GM18867 (cell line): ENCODE results near the gene MAP2K6.

Experiments used
- ATAC-seq: cut with Tn5 transposase; IDR thresholded peaks from one replicate; pipeline ENCODE4 v1.9.1; 2021; ENCODE audit warnings: mild to moderate bottlenecking, moderate library complexity; ENCODE audit not compliant: unreplicated experiment

MAP2K6 gene

GRCh38 chr17:69486779-69487637, 72.5 kb downstream of the MAP2K6 start:
- ATAC-seq: no peak

DNA sequence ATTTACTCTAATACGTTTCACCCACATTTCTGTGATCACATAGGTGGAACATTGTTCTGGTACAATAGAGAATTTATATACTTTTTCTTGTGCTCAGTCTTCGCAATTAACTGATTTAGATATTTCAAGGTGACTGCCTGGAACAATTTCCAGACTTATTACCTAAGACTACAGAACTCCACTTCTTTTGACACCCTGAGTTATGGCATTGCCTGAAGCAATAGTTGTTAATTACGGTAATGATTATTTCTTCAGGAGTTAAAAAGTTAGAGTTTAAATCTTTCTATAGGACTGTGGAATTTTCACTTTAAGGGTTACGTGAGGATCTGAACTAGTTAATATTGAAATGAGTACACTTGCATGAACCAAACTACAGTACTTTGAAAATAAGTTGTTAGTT, 74.8 kb downstream of the MAP2K6 start:
- no peak for ATAC-seq

DNA sequence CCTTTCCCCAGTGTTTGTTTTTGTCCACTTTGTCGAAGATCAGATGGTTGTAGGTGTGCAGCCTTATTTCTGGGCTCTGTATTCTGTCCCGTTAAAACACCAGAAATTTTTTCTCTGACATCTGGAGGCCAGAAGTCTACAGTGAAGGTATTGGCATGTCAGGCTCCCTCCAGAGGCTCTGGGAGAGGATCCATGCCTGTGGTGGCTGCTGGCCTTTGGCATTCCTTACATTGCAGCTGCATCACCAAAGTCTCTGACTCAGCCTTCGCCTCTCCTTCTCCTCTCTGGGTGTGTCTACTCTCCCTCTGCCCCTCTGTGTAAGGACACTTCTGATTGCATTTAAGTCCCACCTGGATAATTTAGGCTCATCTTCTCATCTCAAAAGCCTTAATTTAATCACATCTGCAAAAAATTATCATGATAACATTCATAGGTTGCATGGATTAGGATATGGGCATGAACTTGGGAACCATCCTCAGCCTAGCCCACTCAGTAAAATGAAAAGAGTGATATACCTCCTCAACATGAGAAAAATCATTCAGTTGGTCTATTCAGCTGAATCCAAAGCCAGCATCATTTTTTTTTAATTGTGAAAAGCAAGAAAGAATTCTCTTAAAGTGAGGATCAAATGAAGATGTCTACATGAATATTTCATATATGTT, 78.0 kb downstream of the MAP2K6 start:
- no peak for ATAC-seq

GRCh38 chr17:69495787-69496186, 81.3 kb downstream of the MAP2K6 start:
- no peak for ATAC-seq

DNA sequence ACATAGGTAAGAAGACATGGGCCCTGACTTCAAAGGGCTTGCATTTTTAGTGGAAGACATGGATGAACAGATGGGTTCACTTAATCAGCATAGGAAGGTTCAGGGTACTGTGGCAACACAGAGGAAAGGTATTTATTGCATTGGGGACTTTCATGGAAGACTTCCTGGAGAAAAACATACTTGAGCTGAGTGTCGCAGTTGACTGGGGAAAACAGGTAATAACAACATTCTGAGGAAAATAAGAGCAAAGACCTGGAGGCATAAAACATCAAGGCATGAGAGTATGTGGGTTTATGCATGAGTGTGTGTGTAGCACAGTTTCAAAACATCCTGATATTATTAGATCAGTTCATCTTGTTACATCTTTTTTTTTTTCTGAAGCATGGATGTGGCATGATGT, 82.7 kb downstream of the MAP2K6 start:
- ATAC-seq: no peak

DNA sequence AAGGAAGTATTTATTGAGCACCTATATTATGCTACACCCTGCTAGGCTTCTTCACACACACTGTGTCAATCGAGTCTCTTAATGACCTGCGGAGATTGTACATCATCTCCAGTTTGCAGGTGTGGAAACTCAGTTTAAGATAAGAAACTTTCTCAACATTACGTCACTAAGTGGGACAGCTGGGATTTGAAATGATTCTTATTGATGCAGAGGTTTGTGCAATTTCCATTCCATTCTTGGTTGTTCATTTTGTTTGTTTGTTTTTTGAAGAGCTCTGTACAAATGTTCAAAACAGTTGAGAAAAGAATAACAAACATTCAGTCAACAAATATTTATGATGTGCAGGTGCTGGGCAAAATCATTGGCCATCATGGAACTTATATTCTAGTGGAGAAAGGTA, 84.8 kb downstream of the MAP2K6 start:
- ATAC-seq: no peak

- ATAC-seq: no peak
Measured at GRCh38 chr17:69500911-69501429, 86.5 kb downstream of the MAP2K6 start.

- ATAC-seq: no peak
Measured at GRCh38 chr17:69501591-69502468, 87.3 kb downstream of the MAP2K6 start.

GRCh38 chr17:69503711-69504110, 89.2 kb downstream of the MAP2K6 start:
- ATAC-seq: peak; percentile 92

DNA sequence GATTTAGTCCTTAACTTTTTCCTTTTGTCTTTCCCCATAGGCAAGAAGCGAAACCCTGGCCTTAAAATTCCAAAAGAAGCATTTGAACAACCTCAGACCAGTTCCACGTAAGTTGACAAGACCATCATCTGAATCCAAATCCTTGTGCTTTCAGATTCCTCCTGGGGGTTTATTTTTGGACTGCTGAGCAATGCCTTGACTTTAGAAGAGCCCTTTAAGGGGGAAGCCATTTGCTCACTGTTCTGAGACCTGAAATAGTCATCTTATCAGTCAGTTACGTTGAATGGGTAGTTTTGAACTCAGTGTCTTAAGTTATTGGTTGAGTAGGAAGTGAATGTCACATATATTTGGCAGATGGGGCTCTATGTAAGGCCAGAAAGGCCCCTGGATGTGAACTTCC, 91.2 kb downstream of the MAP2K6 start:
- no peak for ATAC-seq

DNA sequence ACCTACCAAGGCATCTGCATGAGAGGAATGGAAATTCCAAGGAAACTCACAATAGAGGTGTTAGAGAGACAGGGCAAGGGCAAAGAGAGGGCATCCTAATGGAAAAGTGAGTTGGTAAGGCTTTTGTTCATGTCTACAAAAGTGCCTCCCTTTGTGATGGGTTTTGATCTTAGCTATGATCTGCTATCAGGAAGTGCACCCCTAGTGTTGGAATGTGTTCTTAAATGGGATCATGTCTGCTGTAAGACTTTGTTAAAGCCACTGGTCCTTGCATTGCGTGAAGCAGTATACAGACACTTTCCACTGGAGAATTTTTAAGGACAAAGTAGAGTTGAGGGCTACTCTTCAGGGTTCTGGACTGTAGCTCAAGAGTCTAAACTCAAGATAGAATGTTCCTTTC, 92.0 kb downstream of the MAP2K6 start:
- no peak for ATAC-seq

DNA sequence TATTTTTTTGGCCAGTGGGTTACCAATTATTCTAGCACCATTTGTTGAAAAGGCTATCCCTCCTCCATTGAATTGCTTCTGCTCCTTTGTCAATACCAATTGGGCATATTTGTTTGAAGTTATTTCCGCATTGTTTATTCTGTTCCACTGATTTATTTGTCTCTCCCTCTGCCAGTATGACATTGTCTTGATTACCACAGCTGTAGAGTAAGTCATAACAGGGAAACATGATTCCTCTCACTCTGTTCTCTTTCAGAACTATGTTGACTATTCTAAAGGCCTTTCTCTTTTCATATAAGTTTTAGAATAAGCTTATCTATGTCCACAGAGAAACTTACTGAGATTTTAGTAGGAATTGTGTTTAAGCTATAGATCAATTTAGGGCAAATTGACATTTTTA, 94.3 kb downstream of the MAP2K6 start:
- ATAC-seq: no peak

- no peak for ATAC-seq
Measured at GRCh38 chr17:69511250-69511649, 96.8 kb downstream of the MAP2K6 start.

- no peak for ATAC-seq
Measured at GRCh38 chr17:69512946-69513345, 98.4 kb downstream of the MAP2K6 start.

GRCh38 chr17:69516225-69516624, 101.7 kb downstream of the MAP2K6 start:
- ATAC-seq: no peak

DNA sequence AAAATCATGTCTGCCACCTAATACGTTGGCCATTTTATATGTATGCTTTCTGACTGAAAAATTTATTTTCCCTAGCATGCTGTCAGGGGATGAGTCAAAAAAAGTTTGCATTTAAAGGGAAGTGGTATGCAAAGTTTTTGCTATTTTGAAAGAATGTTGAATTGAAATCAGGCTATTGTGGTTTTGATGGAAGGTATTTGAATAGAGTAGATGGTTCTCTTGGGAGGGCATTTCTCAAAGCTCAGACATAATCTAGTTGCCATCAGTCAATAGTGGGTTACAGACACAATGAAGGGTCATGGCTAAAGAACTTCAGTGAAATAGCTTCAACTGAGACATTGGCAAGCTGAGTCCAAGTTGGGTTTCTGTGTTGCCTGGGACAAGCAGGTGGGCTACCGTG, 102.4 kb downstream of the MAP2K6 start:
- ATAC-seq: peak; percentile 94

DNA sequence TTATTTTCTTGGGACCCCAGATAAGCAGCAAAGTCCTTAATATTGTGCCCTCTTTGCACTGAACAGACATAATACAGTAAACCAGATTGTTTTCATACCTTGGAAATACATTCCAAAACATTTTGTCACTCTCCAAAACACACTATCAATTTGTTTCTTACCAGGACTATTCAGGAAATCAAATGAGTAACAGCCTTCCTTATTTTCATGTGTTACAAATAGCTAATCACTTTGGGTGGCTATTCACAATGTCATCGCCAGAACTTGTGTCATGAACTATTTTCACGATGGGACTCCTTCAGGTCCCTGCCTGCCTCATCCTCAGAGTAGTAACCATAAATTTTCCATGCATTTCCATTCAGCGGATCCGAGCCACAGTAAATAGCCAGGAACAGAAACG, 104.5 kb downstream of the MAP2K6 start:
- ATAC-seq: no peak

DNA sequence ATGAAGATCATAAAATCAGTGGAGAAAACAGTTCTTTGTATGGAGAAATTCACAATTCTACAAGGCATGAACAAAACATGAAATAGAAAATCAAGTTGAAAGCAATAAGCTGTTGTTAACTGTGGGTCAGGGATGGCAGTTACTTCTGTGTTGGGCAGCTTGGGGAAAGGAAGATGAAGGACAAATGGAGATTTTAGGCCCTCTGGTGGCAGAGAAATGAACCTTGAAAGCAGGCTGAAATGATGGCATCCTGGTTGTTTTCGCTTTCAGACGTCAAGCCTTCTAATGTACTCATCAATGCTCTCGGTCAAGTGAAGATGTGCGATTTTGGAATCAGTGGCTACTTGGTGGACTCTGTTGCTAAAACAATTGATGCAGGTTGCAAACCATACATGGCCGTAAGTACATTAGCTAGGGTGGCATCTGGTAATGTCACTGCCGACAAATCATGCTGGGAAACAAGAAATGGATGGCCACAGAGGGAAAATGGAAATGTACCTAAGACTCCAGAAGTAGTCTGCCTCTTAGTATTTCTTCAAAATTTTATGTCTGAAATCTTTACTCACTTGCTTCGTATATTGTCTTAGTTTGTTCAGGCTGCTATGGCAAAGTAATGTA, 108.9 kb downstream of the MAP2K6 start:
- ATAC-seq: peak; percentile 83

DNA sequence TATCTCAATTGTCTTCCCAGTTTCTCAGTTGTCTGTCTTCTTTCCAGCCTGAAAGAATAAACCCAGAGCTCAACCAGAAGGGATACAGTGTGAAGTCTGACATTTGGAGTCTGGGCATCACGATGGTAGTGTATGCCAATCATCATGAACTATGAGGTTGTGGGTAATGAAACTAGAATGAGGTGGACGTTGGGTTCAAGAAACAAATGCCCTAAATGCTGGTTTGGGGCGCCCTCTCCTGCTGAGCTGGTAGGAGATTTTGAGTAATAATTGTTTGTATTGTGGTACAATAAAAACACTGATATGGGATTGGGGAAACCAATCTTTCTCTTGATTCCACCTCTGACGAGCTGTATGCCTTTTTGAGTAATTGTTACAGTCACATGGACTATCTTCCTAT, 110.4 kb downstream of the MAP2K6 start:
- ATAC-seq: no peak

DNA sequence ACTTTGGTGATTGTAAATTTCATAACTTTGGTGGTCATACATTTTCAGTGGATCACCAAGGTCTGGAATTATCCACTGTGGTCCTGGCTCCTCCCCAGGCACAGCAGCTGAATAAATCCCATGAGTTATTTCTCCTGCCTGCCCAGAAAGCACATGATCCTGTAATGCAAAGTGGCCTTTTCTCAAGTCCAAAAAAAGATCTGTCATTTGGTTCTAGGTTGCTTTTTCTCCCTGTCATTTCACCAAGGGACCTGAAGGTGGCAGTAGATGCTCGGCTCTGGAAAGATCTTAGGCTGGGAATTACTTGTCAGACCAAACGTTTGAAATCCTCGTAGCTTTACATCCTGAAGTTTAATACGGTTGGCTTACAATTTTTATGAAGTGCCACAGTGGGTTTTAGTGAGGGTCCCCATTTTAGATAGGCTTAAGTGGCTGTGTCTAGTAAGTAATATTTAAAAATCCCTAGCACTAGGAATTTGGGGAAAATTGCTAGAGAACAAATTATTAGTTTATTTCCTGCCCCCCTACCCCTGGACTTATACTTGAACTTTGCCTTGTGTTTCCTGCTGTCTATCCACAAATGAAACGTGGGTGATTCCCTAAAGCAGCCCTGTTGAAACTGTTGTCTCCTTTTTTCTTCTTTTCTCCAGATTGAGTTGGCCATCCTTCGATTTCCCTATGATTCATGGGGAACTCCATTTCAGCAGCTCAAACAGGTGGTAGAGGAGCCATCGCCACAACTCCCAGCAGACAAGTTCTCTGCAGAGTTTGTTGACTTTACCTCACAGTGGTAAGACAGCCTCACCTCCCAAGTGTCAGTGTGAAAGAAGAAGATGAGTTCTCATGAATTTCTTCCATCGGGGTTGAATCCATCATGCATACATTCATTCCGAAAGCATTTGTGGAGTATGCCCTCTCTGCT, 111.7 kb downstream of the MAP2K6 start:
- peak; percentile 42 for ATAC-seq
